ENCODE results near the gene SYNDIG1L. TPM values are rescaled to one million over a fixed set of nuclear protein-coding genes. Genes with fewer than 3 reads are reported as not detected.

SYNDIG1L gene
- not detected in 5 replicates for total RNA-seq (2022; extraction: Qiagen RNA extraction; ENCODE audit: low read depth)

GRCh38 chr14:74426202-74426582 is at the start of gene SYNDIG1L:
SYNDIG1L (minus strand) TSS chr14:74426210; CDS start chr14:74409744, 16,466 bp downstream.

Other genes with a start within 250 kb of the SYNDIG1L start
- gene VSX2, start 186.8 kb downstream of the SYNDIG1L start, total RNA-seq (2022; extraction: Qiagen RNA extraction; ENCODE audit: low read depth): not detected in 5 replicates
- 30.6 to 35.9 TPM (median 31.8 TPM) in 5 replicates for gene ABCD4, start 123.3 kb downstream of the SYNDIG1L start, total RNA-seq (2022; extraction: Qiagen RNA extraction; ENCODE audit: low read depth)
- gene VRTN, start 77.7 kb downstream of the SYNDIG1L start, total RNA-seq (2022; extraction: Qiagen RNA extraction; ENCODE audit: low read depth): not detected in 5 replicates
- 213 to 334 TPM (median 238 TPM) in 5 replicates for gene NPC2, start 67.1 kb upstream of the SYNDIG1L start, total RNA-seq (2022; extraction: Qiagen RNA extraction; ENCODE audit: low read depth)
- 38.3 to 44.1 TPM (median 43.3 TPM) in 5 replicates for gene ISCA2, start 67.6 kb upstream of the SYNDIG1L start, total RNA-seq (2022; extraction: Qiagen RNA extraction; ENCODE audit: low read depth)
- 9.7 to 13.1 TPM (median 11.0 TPM) in 5 replicates for gene LTBP2, start 186.0 kb upstream of the SYNDIG1L start, total RNA-seq (2022; extraction: Qiagen RNA extraction; ENCODE audit: low read depth)

Measured in A549 treated with GW870086 at 1 μM for 4 hours (cell line).